Measurements from ENCODE around the gene SSR4. TPM values are rescaled to one million over a fixed set of nuclear protein-coding genes. Genes with fewer than 3 reads are reported as not detected.

SSR4 gene
- total and polyA plus RNA-seq, 2 of the 13 experiments (the other 11 are each of a cell fraction or from before 2014, with no cell fraction given) = 214 to 288 TPM

DNA sequence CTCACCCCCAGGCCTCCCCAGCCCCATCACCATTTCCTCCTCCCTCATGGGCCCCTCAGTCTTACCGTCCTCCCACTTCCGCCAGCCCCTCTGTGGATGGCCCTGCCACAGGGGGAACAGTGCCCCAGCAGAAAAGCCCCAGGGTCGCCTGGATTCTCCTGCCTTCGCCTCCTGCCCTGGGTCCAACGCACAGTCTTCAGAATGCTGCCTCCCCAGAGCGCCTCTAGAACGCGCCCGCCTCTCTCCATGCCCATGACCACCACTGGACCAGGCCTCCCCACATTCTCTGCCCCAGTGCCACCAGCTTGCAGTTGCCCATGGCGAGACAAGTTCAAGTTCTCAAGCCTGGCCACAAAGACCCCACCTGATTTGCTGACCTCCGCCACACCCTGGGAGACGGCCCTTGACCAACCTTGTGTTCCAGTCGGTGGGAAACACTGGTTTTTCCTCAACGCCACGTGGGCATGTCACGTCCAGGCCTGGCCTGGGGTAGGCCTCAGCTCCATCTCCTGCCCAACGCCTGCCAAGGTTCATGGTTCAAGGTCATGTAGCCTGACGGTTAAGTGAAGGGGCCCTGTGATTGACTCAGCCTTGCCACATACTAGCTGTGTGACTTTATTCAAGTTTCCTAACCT lies 31.1 kb upstream of the SSR4 start (continued):
- TF ChIP-seq, protein P1, sequence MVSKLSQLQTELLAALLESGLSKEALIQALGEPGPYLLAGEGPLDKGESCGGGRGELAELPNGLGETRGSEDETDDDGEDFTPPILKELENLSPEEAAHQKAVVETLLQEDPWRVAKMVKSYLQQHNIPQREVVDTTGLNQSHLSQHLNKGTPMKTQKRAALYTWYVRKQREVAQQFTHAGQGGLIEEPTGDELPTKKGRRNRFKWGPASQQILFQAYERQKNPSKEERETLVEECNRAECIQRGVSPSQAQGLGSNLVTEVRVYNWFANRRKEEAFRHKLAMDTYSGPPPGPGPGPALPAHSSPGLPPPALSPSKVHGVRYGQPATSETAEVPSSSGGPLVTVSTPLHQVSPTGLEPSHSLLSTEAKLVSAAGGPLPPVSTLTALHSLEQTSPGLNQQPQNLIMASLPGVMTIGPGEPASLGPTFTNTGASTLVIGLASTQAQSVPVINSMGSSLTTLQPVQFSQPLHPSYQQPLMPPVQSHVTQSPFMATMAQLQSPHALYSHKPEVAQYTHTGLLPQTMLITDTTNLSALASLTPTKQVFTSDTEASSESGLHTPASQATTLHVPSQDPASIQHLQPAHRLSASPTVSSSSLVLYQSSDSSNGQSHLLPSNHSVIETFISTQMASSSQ (IDR thresholded peaks at IDR 0.05; ENCODE audit: low read depth) = no peak
- TF ChIP-seq, protein P1 (CRISPR knock-in tag; IDR thresholded peaks at IDR 0.05; ENCODE audit: borderline replicate concordance) = no peak
- TF ChIP-seq, protein P2, sequence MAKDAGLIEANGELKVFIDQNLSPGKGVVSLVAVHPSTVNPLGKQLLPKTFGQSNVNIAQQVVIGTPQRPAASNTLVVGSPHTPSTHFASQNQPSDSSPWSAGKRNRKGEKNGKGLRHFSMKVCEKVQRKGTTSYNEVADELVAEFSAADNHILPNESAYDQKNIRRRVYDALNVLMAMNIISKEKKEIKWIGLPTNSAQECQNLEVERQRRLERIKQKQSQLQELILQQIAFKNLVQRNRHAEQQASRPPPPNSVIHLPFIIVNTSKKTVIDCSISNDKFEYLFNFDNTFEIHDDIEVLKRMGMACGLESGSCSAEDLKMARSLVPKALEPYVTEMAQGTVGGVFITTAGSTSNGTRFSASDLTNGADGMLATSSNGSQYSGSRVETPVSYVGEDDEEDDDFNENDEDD (CRISPR knock-in tag; IDR thresholded peaks at IDR 0.05; ENCODE audit: borderline replicate concordance) = peak; percentile 41; the same call in 1 of the 2 replicates
- no peak for TF ChIP-seq ZMYM3 (CRISPR knock-in tag; IDR thresholded peaks at IDR 0.05)
- TF ChIP-seq ZNF556 (CRISPR knock-in tag; IDR thresholded peaks at IDR 0.05; ENCODE audit: borderline replicate concordance) = 0 out of 2 replicates have a peak, but pooled peaks have one; percentile 10
- TF ChIP-seq RFXANK (CRISPR knock-in tag; IDR thresholded peaks at IDR 0.05) = no peak
- no peak for TF ChIP-seq NFYC (CRISPR knock-in tag; IDR thresholded peaks at IDR 0.05)
- TF ChIP-seq ZNF207 (IDR thresholded peaks at IDR 0.05; ENCODE audit: borderline replicate concordance) = no peak
- TF ChIP-seq ZNF225 (CRISPR knock-in tag; IDR thresholded peaks at IDR 0.05) = no peak
- TF ChIP-seq, protein P3, sequence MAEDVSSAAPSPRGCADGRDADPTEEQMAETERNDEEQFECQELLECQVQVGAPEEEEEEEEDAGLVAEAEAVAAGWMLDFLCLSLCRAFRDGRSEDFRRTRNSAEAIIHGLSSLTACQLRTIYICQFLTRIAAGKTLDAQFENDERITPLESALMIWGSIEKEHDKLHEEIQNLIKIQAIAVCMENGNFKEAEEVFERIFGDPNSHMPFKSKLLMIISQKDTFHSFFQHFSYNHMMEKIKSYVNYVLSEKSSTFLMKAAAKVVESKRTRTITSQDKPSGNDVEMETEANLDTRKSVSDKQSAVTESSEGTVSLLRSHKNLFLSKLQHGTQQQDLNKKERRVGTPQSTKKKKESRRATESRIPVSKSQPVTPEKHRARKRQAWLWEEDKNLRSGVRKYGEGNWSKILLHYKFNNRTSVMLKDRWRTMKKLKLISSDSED (CRISPR knock-in tag; IDR thresholded peaks at IDR 0.05) = no peak
- TF ChIP-seq MZF1 (CRISPR knock-in tag; IDR thresholded peaks at IDR 0.05; ENCODE audit: borderline replicate concordance) = no peak
- TF ChIP-seq, protein P4, sequence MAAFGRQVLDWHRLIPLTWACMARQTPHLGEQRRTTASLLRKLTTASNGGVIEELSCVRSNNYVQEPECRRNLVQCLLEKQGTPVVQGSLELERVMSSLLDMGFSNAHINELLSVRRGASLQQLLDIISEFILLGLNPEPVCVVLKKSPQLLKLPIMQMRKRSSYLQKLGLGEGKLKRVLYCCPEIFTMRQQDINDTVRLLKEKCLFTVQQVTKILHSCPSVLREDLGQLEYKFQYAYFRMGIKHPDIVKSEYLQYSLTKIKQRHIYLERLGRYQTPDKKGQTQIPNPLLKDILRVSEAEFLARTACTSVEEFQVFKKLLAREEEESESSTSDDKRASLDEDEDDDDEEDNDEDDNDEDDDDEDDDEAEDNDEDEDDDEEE (CRISPR knock-in tag; IDR thresholded peaks at IDR 0.05) = no peak
- no peak for TF ChIP-seq HOXA9 (CRISPR knock-in tag; IDR thresholded peaks at IDR 0.05; ENCODE audit: borderline replicate concordance)
- TF ChIP-seq, protein P5, sequence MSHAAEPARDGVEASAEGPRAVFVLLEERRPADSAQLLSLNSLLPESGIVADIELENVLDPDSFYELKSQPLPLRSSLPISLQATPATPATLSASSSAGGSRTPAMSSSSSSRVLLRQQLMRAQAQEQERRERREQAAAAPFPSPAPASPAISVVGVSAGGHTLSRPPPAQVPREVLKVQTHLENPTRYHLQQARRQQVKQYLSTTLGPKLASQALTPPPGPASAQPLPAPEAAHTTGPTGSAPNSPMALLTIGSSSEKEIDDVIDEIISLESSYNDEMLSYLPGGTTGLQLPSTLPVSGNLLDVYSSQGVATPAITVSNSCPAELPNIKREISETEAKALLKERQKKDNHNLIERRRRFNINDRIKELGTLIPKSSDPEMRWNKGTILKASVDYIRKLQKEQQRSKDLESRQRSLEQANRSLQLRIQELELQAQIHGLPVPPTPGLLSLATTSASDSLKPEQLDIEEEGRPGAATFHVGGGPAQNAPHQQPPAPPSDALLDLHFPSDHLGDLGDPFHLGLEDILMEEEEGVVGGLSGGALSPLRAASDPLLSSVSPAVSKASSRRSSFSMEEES (CRISPR knock-in tag; IDR thresholded peaks at IDR 0.05) = no peak
- TF ChIP-seq MAZ (IDR thresholded peaks at IDR 0.05; ENCODE audit: borderline replicate concordance, low read depth, low read length) = no peak
- no peak for TF ChIP-seq MAZ (CRISPR knock-in tag; IDR thresholded peaks at IDR 0.05; ENCODE audit: low read depth)
- TF ChIP-seq EEA1 (CRISPR knock-in tag; IDR thresholded peaks at IDR 0.05; ENCODE audit: borderline replicate concordance) = no peak
- TF ChIP-seq RAD51 (IDR thresholded peaks at IDR 0.05; ENCODE audit: borderline replicate concordance) = peak; percentile 67; the same call in 1 of the 2 replicates
- TF ChIP-seq ZSCAN12 (CRISPR knock-in tag; IDR thresholded peaks at IDR 0.05) = no peak
- TF ChIP-seq SALL1 (CRISPR knock-in tag; IDR thresholded peaks at IDR 0.05) = peak; percentile 44
- TF ChIP-seq, protein P6, sequence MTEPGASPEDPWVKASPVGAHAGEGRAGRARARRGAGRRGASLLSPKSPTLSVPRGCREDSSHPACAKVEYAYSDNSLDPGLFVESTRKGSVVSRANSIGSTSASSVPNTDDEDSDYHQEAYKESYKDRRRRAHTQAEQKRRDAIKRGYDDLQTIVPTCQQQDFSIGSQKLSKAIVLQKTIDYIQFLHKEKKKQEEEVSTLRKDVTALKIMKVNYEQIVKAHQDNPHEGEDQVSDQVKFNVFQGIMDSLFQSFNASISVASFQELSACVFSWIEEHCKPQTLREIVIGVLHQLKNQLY (CRISPR knock-in tag; IDR thresholded peaks at IDR 0.05) = no peak
